Ovary (tissue), 9 donors: Measurements from ENCODE around the gene SH3RF3. TPM values are rescaled to one million over a fixed set of nuclear protein-coding genes. Genes with fewer than 3 reads are reported as not detected.

Experiments used
- DNase-seq, 5 donors: peaks; one replicate each; pipeline ENCODE4 v3.0.0-alpha.2; 2019 to 2020
- H3K27ac ChIP-seq, 2 donors: fragments of 200-600 bp; one replicate each; pipeline versions ENCODE4 v1.5.1 to v1.8.0; 2019 to 2022
- H3K27me3 ChIP-seq: fragments of 200-600 bp; one replicate; pipeline ENCODE4 v1.8.0; 2022
- H3K36me3 ChIP-seq: fragments of 200-600 bp; sonication (generic); one replicate; pipeline ENCODE4 v1.5.1; 2019
- H3K4me1 ChIP-seq: one replicate; pipeline ENCODE4 v1.8.1; 2013; ENCODE audit warnings: mild to moderate bottlenecking, moderate library complexity; ENCODE audit not compliant: insufficient read depth
- H3K4me3 ChIP-seq: fragments of 200-600 bp; sonication (generic); one replicate; pipeline ENCODE4 v1.5.1; 2017
- H3K9me3 ChIP-seq, 2 donors: fragments of 200-600 bp in 1 of 2; sonication (generic) in 1 of 2; one replicate each; pipeline versions ENCODE4 v1.5.1 to v1.8.1; 2013 to 2019; ENCODE audit warnings: mild to moderate bottlenecking in 1 of 2, moderate library complexity in 1 of 2
- CTCF ChIP-seq, 3 donors: fragments of 450-650 bp in 2 of 3; fragments of 200-600 bp in 1 of 3; IDR thresholded peaks; one replicate each; pipeline versions ENCODE4 v1.5.1 to v1.8.0; 2016 to 2022; ENCODE audit warnings: antibody characterized with exemption in 3 of 3, mild to moderate bottlenecking in 1 of 3
- EP300 ChIP-seq: sonication (generic); formaldehyde crosslinking; IDR thresholded peaks from one replicate; pipeline ENCODE4 v1.6.1; 2017; ENCODE audit warnings: antibody characterized with exemption
- POLR2A ChIP-seq: fragments of 450-650 bp; IDR thresholded peaks from one replicate; pipeline ENCODE4 v1.6.1; 2017; ENCODE audit warnings: antibody characterized with exemption, mild to moderate bottlenecking, moderate library complexity
- WGBS, 3 donors: extraction: QIAGEN DNeasy Blood & Tissue Kit in 1 of 3; methylation state at CpG; one replicate each; pipeline versions ENCODE4 v1.1.5 to v1.1.7; 2013 to 2017; 5-methylcytosine and 5-hydroxymethylcytosine counted together
- intact Hi-C, 4 donors: fragments of 100-400 bp; cut with DNase I; formaldehyde crosslinking; loops; one replicate each; pipeline versions ENCODE4 v1.11.0 to v1.15.1; 2022 to 2023
- polyA plus RNA-seq, 2 donors: library from polyadenylated mRNA; stranded (reverse); fragments of 200-250 nt in 1 of 2; fragments of 350-450 nt in 1 of 2; fragmentation: Illumina TruSeq in 1 of 2; extraction: RNeasy Lipid Tissue Mini Kit (QIAGEN cat#74804) in 1 of 2; gene quantifications; one replicate each; pipeline ENCODE4 v1.2.3, GENCODE V29; 2013 to 2014
- total RNA-seq, 7 donors: library from RNA; depleted of rRNA in 2 of 7; stranded (reverse); fragments of >200 nt in 2 of 7; fragmentation: NEBNext Ultra II Directional in 3 of 7; extraction: Animal tissue kit (Norgen Biotek cat#: 25700) in 3 of 7; gene quantifications; one replicate each; pipeline versions ENCODE4 v1.1.0 to v1.2.4, GENCODE V29; 2016 to 2023
- donor health status: DM: no; HTN: no; CAD: no; lungs with moderate emphysema.
- donor health status: DM: no; HTN: no; CAD: no.
- donor health status: Bipolar disorder and iron deficiency.
- donor health status: DM: yes; HTN: yes; CAD: no.
- donor health status: DM: no; HTN: no; CAD: no.
- donor health status: DM: yes; HTN: yes; CAD: no.

SH3RF3 gene
- total and polyA plus RNA-seq, 9 donors, result 2.7 to 10.1 (median 4.5) TPM

- no peak overlapping the region for H3K27ac ChIP-seq
- WGBS, 3 donors, result 52 to 64% (median 54%) methylated on average over 5 of the region's 5 CpGs
- H3K9me3 ChIP-seq, result no peaks in the 10 kb centered on the region
- intact Hi-C loops, result no loop called here
- H3K4me3 ChIP-seq, result no peak overlapping the region
- TF ChIP-seq EP300 (no peak), POLR2A (no peak), CTCF (IDR thresholded peaks at IDR 0.05) (no peak)
- H3K36me3 ChIP-seq, result no peaks in the 10 kb centered on the region
- no peaks in the 10 kb centered on the region for H3K27me3 ChIP-seq
- DNase-seq, result no peak
- peaks cover 3% of the 10 kb centered on the region for H3K4me1 ChIP-seq
Measured at GRCh38 chr2:109499566-109499965, 370.6 kb downstream of the SH3RF3 start.

GRCh38 chr2:109500910-109501309, 371.9 kb downstream of the SH3RF3 start:
- Histone ChIP-seq H3K27me3 (no peaks in the 10 kb centered on the region), H3K4me3 (no peak overlapping the region), H3K36me3 (no peaks in the 10 kb centered on the region), H3K4me1 (peaks cover 3% of the 10 kb centered on the region), H3K27ac (no peak overlapping the region), H3K9me3 (no peaks in the 10 kb centered on the region)
- TF ChIP-seq POLR2A (no peak), CTCF (IDR thresholded peaks at IDR 0.05) (no peak), EP300 (no peak)
- WGBS, 3 donors, result 91 to 97% (median 94%) methylated on average over 8 of the region's 8 CpGs
- no peak for DNase-seq
- intact Hi-C loops, result loop anchor here in 1 of 4 donors (10.0 kb wide), 1 partner anchor 206 kb away; no protein-coding TSS in a partner anchor

GRCh38 chr2:109501461-109501860, 372.5 kb downstream of the SH3RF3 start:
- Histone ChIP-seq H3K27me3 (no peaks in the 10 kb centered on the region), H3K9me3 (no peaks in the 10 kb centered on the region), H3K36me3 (no peaks in the 10 kb centered on the region), H3K4me3 (no peak overlapping the region), H3K27ac (no peak overlapping the region), H3K4me1 (peaks cover 3% of the 10 kb centered on the region)
- TF ChIP-seq POLR2A (no peak), CTCF (IDR thresholded peaks at IDR 0.05) (no peak)
- intact Hi-C loops, result loop anchor here in 1 of 4 donors (10.0 kb wide), 1 partner anchor 207 kb away; no protein-coding TSS in a partner anchor
- DNase-seq, result no peak
- WGBS, 3 donors, result 95 to 96% (median 95%) methylated on average over 21 of the region's 21 CpGs

GRCh38 chr2:109503191-109503590, 374.2 kb downstream of the SH3RF3 start:
- 77 to 84% (median 83%) methylated on average over 5 of the region's 5 CpGs for whole genome bisulfite sequencing, 3 donors
- H3K4me1 ChIP-seq, result peaks cover 2% of the 10 kb centered on the region
- TF ChIP-seq CTCF (IDR thresholded peaks at IDR 0.05) (no peak), POLR2A (no peak), EP300 (no peak)
- no peak overlapping the region for H3K27ac ChIP-seq
- no peaks in the 10 kb centered on the region for H3K27me3 ChIP-seq
- H3K4me3 ChIP-seq, result no peak overlapping the region
- H3K9me3 ChIP-seq, result no peaks in the 10 kb centered on the region
- DNase-seq, result no peak
- no peaks in the 10 kb centered on the region for H3K36me3 ChIP-seq
- intact Hi-C loops, result loop anchor here in 1 of 4 donors (10.0 kb wide), 1 partner anchor 208 kb away; no protein-coding TSS in a partner anchor
